GM21786 (cell line): ENCODE measurements around the gene NCS1.
"Not testable (repeated sequence)": the region's sequence is repeated elsewhere in the genome, so short reads cannot be mapped to it uniquely, and the experiment has no call there.

Experiments
- ATAC-seq: cut with Tn5 transposase; IDR thresholded peaks from one replicate; pipeline ENCODE4 v1.9.1; 2021; ENCODE audit not compliant: unreplicated experiment

Gene NCS1

GRCh38 chr9:130260816-130261765, 88.9 kb downstream of the NCS1 start:
- ATAC-seq = no peak

- ATAC-seq = no peak
Measured at GRCh38 chr9:130262061-130262745, 90.0 kb downstream of the NCS1 start.

GRCh38 chr9:130262771-130263170, 90.6 kb downstream of the NCS1 start:
- no peak for ATAC-seq

- ATAC-seq = no peak
Measured at GRCh38 chr9:130263601-130264413, 91.6 kb downstream of the NCS1 start.

GRCh38 chr9:130264414-130265350, 92.5 kb downstream of the NCS1 start:
- no peak for ATAC-seq

- no peak for ATAC-seq
Measured at GRCh38 chr9:130265431-130266235, 93.4 kb downstream of the NCS1 start, which contains the start of gene HMCN2. TSS of gene HMCN2 (plus strand) at chr9:130265760. CDS start at chr9:130265879, 119 bp downstream.

GRCh38 chr9:130266236-130267098, 94.3 kb downstream of the NCS1 start:
- ATAC-seq = no peak

- no peak for ATAC-seq
Measured at GRCh38 chr9:130267930-130268329, 95.7 kb downstream of the NCS1 start.

GRCh38 chr9:130268521-130269211, 96.5 kb downstream of the NCS1 start:
- ATAC-seq = no peak

- ATAC-seq = no peak
Measured at GRCh38 chr9:130271473-130271872, 99.3 kb downstream of the NCS1 start.

GRCh38 chr9:130275156-130275555, 103.0 kb downstream of the NCS1 start:
- no peak for ATAC-seq

GRCh38 chr9:130276121-130276520, 103.9 kb downstream of the NCS1 start:
- ATAC-seq = no peak

GRCh38 chr9:130276955-130277354, 104.8 kb downstream of the NCS1 start:
- ATAC-seq = no peak

- ATAC-seq = not testable (repeated sequence)
Measured at GRCh38 chr9:130277525-130277924, 105.3 kb downstream of the NCS1 start.

GRCh38 chr9:130283539-130284248, 111.5 kb downstream of the NCS1 start:
- no peak for ATAC-seq

- ATAC-seq = no peak
Measured at GRCh38 chr9:130284249-130284625, 112.0 kb downstream of the NCS1 start.

- no peak for ATAC-seq
Measured at GRCh38 chr9:130284690-130285089, 112.5 kb downstream of the NCS1 start.
